WI38 (cell line): Measurements from ENCODE around the gene EXOSC9.

ENCODE experiments used
- H3K4me3 ChIP-seq: 2 replicates; pipeline ENCODE4 v1.5.1; 2011; ENCODE audit warnings: low read depth, mild to moderate bottlenecking, control low read depth, low read length
- TF ChIP-seq, protein P1 (sequence below): IDR thresholded peaks from 2 replicates; pipeline ENCODE4 v1.5.1; 2012; ENCODE audit warnings: low read depth, mild to moderate bottlenecking, control low read depth, low read length

The EXOSC9 gene

DNA sequence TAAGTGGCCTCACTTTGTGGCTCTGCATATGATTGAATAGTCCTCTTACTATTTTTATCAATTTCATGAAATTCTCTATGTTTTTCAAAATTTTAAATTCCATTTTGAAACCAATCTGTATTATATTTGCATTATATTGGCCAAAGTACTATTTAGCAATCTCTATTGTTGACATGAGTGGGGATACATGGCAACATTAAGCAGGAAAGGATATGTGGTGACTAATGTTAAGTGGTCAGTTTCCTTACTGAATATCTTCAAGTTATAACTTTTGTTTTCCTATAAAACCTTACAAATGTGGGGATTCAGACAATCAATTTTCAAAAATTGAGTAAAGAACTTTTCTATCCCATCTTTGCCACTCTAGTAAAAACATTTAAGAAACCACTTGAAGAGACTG lies 59.0 kb downstream of the EXOSC9 start:
- H3K4me3 ChIP-seq, result no peak overlapping the region
- TF ChIP-seq, protein P1, sequence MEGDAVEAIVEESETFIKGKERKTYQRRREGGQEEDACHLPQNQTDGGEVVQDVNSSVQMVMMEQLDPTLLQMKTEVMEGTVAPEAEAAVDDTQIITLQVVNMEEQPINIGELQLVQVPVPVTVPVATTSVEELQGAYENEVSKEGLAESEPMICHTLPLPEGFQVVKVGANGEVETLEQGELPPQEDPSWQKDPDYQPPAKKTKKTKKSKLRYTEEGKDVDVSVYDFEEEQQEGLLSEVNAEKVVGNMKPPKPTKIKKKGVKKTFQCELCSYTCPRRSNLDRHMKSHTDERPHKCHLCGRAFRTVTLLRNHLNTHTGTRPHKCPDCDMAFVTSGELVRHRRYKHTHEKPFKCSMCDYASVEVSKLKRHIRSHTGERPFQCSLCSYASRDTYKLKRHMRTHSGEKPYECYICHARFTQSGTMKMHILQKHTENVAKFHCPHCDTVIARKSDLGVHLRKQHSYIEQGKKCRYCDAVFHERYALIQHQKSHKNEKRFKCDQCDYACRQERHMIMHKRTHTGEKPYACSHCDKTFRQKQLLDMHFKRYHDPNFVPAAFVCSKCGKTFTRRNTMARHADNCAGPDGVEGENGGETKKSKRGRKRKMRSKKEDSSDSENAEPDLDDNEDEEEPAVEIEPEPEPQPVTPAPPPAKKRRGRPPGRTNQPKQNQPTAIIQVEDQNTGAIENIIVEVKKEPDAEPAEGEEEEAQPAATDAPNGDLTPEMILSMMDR, result no peak

DNA sequence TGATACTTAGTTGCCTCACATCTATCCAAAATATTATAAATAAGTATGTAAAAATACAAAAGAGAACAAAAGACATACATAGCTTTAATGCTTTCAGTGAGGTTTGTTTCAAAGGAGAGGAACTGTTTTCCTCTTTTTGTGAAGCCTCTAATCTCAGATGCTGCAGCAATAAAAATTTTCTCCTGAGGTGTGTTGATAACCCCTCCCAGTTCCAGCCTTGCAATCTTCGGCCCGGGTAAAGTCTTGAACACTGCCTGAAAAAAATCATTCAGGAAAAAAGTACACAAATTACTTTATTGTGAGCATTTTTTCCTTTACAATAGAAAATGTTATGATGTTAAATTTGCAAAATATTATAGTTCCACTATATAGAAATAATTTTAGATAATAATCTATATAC lies 60.3 kb downstream of the EXOSC9 start:
- H3K4me3 ChIP-seq, result no peak overlapping the region
- TF ChIP-seq, protein P1, result no peak

DNA sequence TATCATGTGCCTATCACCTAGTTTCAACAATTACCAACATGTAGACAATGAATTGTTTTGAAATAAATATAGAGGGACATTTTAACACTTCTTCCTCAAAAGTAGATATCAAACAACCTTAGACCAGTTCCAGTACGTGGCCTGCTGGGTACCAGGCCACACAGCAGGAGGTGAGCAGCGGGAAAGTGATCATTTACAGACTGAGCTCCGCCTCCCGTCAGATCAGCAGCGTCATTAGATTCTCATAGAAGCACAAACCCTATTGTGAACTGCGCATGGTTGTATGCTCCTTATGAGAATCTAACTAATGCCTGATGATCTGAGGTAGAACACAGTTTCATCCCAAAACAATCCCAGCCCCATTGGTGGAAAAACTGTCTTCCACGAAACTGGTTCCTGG lies 62.7 kb downstream of the EXOSC9 start:
- TF ChIP-seq, protein P1, result no peak
- H3K4me3 ChIP-seq, result no peak overlapping the region
